ENCODE measurements around the gene ASCL5. TPM values are rescaled to one million over a fixed set of nuclear protein-coding genes. Genes with fewer than 3 reads are reported as not detected.
A peak's percentile ranks its signal among the peaks of the same experiment; 100 is the strongest.

ASCL5 gene
- total and polyA plus RNA-seq, 9 of the 15 experiments (the other 6 are each of a cell fraction or from before 2014, with no cell fraction given), result 0.09 TPM; not detected in 8

DNA sequence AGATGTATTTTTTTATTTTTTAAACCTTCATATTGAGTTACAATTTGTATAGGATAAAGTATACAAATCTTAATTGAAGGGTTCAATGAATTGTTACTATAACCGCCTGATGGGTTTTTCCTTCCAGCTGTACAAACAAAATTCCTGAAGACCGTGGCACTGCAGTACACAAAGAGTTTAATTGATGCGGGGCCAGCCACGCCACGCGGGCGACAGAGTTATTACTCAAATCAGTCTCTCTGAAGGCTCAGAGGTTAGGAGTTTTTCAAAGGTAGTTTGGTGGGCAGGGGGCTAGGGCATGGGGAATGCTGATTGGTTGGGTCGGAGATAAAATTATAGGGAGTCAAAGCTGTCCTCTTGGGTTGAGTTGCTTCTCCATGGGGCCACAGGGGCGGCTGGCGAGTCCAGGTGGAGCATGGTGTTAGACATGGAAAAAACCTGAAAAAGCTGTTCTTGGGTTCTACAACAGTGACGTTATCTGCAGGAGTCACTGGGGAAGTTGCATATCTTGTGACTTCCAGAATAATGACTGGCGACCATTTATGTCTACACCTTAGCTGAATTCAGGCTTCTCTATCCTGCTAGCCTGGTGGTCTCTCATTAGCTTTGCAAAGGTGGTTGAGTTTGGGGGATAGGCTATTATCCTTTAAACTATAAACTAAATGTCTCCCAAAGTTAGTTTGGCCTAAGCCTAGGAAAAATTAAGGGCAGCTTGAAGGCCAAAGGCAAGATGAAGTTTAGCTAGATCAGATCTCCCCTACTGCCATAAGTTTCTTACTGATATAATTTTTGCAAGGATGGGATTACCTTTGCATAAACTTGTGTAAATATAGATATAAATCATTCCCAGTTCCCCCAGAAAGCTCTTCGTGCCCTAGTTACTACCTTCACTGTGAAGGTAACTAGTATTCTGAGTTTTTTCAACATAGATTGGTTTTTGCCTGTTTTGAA, 40.3 kb upstream of the ASCL5 start:
- in situ Hi-C loops (cut with MboI) (no loop called here), intact Hi-C loops (cut with micrococcal nuclease) (no loop called here)
- Histone ChIP-seq H3K27me3 (ENCODE audit: control insufficient read depth in 2 of 2, insufficient read depth in 2 of 2, low read length in 2 of 2) (no peaks in the 10 kb centered on the region), H3K27ac (ENCODE audit: extremely low read depth, low read depth, low read length) (peak overlapping the region; percentile 16; the same call in 2 of the 3 replicates), H3K9me1 (ENCODE audit: control insufficient read depth, insufficient read depth, low read length) (no peaks in the 10 kb centered on the region), H3K79me2 (ENCODE audit: control insufficient read depth, insufficient read depth, low read length) (no peaks in the 10 kb centered on the region), H2AFZ (ENCODE audit: low read depth, low read length) (peak overlapping the region; percentile 68), H3K4me3 (no peak overlapping the region), H4K20me1 (replicated peaks; ENCODE audit: control insufficient read depth, insufficient read depth, low read length) (no peaks in the 10 kb centered on the region), H3K9ac (ENCODE audit: insufficient read depth in 1 of 2, low read depth in 2 of 2, low read length in 2 of 2) (peak overlapping the region in 1 of 2 experiments; percentile 23; a peak in 1 of 4 replicates), H3K9me3 (replicated peaks; ENCODE audit: control insufficient read depth, insufficient read depth, low read depth, low read length) (no peaks in the 10 kb centered on the region; the same call in 1 of the 2 replicates), H3K4me1 (replicated peaks in 1 of 2; ENCODE audit: control insufficient read depth in 2 of 2, insufficient read depth in 2 of 2, low read length in 2 of 2) (peaks cover 15 to 32% of the 10 kb centered on the region in 2 experiments; a peak in 4 of 5 replicates), H3K4me2 (ENCODE audit: insufficient read depth, low read length) (peak overlapping the region; percentile 7; the same call in 1 of the 2 replicates), H3K36me3 (ENCODE audit: control insufficient read depth, insufficient read depth, low read length) (no peaks in the 10 kb centered on the region)
- FAIRE-seq, result peak; percentile 48
- DNase-seq (ENCODE audit: extremely low read depth in 1 of 4, low spot score in 3 of 4), result peak; percentile 30 to 70 (median 32)
- POLR2A ChIA-PET, result interaction anchor here (1.1 to 6.7 kb wide), 4 partner anchors 11 to 24 kb away, joined by 3 to 121 read pairs (median 4); partner anchors contain the start of gene TMEM9
- peak; percentile 3; the same call in 2 of the 3 replicates for ATAC-seq
- 25% methylated on average over 13 of the region's 13 CpGs for WGBS (ENCODE audit: insufficient coverage, low coverage, missing lambda C conversion rate)
- CTCF ChIA-PET (ENCODE audit: low intra/inter-chr PET ratio), result no interaction called here
- BruUV-seq (replicated peaks), result no TSS peak
- TF ChIP-seq PURB (CRISPR knock-in tag; IDR thresholded peaks at IDR 0.05; ENCODE audit: low read depth) (no peak), KLF1 (tag; IDR thresholded peaks at IDR 0.05) (no peak), PHF8 (IDR thresholded peaks at IDR 0.05; ENCODE audit: borderline replicate concordance, low read length) (no peak), E2F3 (CRISPR knock-in tag; IDR thresholded peaks at IDR 0.05) (no peak), ZNF830 (CRISPR knock-in tag; IDR thresholded peaks at IDR 0.05) (no peak), ARID2 (IDR thresholded peaks at IDR 0.05) (no peak), MED1 (CRISPR knock-in tag; IDR thresholded peaks at IDR 0.05; ENCODE audit: borderline replicate concordance) (no peak), POLR2AphosphoS5 (IDR thresholded peaks at IDR 0.05; ENCODE audit: control insufficient read depth, insufficient read depth, low read depth, low read length) (no peak), KDM1A (IDR thresholded peaks at IDR 0.05) (no peak), L3MBTL2 (IDR thresholded peaks at IDR 0.05) (0 out of 2 replicates have a peak, but pooled peaks have one; percentile 35), KHSRP (IDR thresholded peaks at IDR 0.05) (no peak), OTX1 (CRISPR knock-in tag; IDR thresholded peaks at IDR 0.05) (no peak), ZFX (CRISPR knock-in tag; IDR thresholded peaks at IDR 0.05) (peak; percentile 68), NR2C2 (CRISPR knock-in tag; IDR thresholded peaks at IDR 0.05) (no peak), NR2C2 (tag; IDR thresholded peaks at IDR 0.05) (no peak), TEAD4 (IDR thresholded peaks at IDR 0.05; ENCODE audit: low read length) (peak; percentile 73; the same call in 1 of the 2 replicates), TEAD4 (CRISPR knock-in tag; IDR thresholded peaks at IDR 0.05; ENCODE audit: borderline replicate concordance) (no peak), YY1 (IDR thresholded peaks at IDR 0.05; ENCODE audit: borderline replicate concordance in 1 of 3, control insufficient read depth in 1 of 3, extremely low read depth in 1 of 3, insufficient read depth in 3 of 3, insufficient read length in 1 of 3, insufficient replicate concordance in 2 of 3, low read depth in 1 of 3, low read length in 2 of 3) (no peak)
- TF ChIP-seq, protein P1, sequence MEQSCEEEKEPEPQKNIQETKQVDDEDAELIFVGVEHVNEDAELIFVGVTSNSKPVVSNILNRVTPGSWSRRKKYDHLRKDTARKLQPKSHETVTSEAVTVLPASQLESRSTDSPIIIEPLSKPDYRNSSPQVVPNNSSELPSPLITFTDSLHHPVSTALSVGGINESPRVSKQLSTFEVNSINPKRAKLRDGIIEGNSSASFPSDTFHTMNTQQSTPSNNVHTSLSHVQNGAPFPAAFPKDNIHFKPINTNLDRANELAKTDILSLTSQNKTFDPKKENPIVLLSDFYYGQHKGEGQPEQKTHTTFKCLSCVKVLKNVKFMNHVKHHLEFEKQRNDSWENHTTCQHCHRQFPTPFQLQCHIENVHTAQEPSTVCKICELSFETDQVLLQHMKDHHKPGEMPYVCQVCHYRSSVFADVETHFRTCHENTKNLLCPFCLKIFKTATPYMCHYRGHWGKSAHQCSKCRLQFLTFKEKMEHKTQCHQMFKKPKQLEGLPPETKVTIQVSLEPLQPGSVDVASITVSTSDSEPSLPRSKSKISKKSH (CRISPR knock-in tag; IDR thresholded peaks at IDR 0.05), result no peak
- TF ChIP-seq, protein P2, sequence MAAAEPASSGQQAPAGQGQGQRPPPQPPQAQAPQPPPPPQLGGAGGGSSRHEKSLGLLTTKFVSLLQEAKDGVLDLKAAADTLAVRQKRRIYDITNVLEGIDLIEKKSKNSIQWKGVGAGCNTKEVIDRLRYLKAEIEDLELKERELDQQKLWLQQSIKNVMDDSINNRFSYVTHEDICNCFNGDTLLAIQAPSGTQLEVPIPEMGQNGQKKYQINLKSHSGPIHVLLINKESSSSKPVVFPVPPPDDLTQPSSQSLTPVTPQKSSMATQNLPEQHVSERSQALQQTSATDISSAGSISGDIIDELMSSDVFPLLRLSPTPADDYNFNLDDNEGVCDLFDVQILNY (CRISPR knock-in tag; IDR thresholded peaks at IDR 0.05), result no peak

Measured in K562 (cell line).